ENCODE results near the gene TRAPPC6A.

The TRAPPC6A gene

DNA sequence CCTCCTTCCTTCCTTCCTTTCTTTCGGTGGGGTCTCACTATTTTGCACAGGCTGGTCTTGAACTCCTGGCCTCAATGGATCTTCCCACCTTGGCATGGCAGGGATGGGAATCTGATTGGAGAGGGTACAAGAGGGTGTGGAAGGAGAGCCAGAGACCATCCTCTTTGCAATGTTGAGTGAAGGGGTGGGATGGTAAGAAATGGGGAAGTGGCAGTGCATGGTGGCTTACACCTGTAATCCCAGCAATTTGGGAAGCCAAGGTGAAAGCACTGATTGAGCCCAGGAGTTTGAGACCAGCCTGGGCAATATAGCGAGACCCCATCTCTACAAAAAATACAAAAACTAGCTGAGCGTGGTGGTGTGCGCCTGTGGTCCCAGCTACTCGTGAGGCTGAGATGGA lies 6.1 kb upstream of the TRAPPC6A start:
- no peak for DNase-seq

DNA sequence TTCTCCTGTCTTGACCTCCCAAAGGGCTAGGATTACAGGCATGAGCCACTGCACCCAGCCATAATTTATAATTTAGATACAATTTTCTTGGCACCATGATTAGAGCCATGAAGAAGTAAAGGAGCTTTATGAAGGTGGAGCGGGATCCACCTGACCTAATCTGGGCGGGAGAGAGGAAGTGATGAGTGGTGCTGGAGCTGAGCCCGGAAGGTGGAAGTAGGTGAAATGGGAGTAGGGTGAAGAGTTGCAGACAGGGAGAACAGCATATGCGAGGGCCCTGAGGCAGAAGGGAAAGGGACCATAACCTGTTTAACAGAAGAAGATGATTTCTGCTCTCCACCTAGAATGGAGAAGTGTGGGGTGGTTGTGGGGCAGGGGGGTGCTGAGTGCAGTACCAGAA lies 4.7 kb upstream of the TRAPPC6A start:
- DNase-seq: peak in 1 of 2 donors; percentile 18

DNA sequence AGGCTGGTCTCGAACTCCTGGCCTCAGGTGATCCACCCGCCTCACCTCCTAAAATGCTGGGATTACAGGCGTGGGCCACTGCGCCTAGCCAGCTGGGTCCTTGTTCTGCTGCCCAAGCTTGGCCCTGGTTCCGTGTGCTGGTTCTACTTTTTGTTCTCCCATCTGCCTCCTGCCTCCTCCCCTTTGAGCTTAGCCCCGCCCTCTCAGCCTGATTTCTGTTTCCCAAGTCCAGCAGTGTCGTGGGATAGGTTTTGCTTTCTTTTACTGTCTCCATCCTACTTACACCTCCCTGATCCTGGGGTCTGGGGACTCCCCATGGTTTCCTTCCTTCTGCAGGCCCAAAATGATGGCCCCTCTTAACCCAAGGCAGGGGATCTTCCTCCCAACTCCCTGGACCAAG lies 2.9 kb upstream of the TRAPPC6A start:
- DNase-seq: peak in 1 of 2 donors; percentile 14

DNA sequence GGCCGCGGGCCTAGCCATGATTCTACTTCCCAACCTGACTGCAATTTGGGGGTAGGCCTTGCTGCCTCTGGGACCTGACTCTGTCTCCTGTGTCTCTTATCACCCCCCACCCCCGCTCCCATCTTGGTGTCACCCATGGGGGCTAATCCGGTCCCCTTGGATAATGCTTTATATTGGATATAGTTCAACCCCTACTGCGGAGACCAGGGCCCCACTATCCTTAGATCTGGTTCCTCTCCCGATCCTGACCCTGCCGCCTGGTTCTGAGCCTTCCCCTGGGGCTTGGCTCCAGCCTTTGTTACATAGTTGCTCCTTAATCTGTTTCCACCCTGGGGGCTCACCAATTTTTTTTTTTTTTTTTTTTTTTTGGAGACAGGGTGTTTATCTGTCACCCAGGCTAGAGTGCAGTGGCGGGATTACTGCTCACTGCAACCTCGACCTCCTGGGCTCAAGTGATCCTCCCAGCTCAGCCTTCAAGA lies 1.9 kb upstream of the TRAPPC6A start:
- DNase-seq: no peak

DNA sequence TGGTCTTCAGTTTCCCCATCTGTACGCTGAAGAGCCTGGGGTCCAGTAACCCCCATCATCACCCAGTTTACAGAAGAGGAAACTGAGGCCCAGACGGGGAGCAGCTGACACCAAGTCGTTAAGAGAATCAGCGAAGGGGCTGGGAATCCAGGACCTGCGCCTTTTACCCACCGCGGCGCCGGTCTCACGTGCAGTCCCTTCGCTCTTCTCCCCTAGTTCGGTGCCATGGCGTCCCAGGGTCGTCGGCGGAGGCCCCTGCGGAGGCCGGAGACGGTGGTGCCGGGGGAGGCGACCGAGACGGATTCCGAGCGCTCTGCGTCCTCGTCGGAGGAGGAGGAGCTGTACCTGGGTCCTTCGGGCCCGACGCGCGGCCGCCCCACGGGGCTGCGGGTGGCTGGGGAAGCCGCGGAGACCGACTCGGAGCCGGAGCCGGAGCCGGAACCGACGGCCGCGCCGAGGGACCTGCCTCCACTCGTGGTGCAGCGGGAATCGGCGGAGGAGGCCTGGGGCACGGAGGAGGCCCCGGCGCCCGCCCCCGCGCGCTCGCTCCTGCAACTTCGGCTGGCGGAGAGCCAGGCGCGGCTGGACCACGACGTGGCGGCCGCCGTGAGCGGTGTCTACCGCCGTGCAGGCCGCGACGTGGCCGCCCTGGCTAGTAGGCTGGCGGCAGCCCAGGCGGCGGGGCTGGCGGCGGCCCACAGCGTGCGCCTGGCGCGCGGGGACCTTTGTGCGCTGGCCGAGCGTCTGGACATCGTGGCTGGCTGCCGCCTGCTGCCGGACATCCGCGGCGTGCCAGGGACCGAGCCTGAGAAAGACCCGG lies 1.2 kb upstream of the TRAPPC6A start:
- DNase-seq: peak; percentile 19 to 65

DNA sequence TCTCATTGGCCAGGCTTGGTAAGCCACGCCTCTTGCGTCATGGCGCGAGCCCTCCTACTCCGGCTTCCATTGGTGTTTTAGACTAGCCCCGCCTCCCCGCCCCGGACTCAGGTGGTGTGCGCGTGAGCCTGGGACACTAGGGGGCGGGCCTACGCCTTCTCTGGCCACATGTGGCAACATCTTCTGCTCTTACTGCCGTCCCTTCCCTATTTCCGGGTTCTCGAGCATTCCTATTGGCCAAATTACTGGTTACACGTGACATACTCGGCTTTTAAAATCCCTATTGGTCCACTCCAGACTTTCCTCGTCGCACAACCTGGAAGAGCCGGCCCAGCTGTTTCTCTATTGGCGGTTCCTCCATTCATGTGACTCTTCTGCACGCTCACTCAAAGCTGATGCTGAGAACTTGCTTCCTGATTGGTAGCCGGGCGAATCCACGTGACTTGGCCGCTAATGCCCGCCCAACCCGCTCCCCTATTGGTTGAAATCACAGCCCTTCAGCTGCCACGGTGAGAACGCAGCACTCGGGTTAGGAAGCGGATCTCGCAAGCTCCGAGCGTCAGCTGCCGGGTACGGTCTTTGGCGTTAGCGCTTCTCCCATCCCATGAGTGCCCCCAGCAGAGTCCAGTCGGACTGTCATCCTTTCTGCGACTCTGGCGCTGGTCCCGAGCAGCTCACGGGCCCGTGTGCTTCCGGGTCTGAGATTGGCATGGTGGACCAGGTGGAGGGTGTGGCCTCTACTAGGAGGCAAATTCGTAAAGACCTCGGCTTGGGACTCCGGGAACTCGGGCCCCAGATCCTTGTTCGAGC lies 430 bp upstream of the TRAPPC6A start, which contains the start of gene BLOC1S3:
BLOC1S3 (plus strand) TSS at position 523 of the 810 bp plus-strand sequence. CDS start 513 bp downstream, outside the sequence.
- peak; percentile 100 for DNase-seq

DNA sequence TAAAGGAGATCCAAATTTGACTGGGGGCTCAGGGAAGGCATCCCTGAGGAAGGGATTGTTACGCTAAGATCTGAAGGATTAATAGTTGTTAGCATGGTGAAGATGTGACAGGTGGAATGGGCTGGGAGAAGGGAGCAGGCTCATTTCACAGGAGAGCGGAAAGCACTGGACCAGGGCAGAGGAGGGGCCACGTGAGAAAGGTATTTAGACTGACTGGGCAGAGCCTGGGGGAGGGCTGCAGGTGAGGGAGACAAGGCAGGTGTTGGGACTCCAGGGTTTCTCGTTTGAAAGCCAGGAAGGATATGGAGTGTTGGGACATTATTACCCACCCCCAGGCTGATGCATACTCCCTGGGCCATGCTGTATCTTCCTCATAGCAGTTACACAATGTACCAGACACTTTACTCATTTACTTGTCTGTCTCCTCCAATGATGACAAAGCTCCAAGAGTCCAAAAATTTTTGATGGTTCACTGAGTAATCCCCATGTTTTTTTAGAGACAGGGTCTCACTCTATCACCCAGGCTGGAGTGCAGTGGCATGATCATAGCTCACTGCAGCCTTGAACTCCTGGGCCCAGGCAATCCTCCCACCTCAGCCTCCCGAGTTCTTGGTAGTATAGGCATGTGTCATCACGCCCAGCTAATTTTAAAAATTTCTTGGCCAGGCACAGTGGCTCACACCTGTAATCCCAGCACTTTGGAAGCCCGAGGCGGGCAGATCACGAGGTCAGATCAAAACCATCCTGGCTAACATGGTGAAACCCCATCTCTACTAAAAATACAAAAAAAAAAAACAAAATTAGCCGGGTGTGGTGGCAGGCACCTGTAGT lies 2.3 kb downstream of the TRAPPC6A start:
- DNase-seq: peak; percentile 57 to 67

DNA sequence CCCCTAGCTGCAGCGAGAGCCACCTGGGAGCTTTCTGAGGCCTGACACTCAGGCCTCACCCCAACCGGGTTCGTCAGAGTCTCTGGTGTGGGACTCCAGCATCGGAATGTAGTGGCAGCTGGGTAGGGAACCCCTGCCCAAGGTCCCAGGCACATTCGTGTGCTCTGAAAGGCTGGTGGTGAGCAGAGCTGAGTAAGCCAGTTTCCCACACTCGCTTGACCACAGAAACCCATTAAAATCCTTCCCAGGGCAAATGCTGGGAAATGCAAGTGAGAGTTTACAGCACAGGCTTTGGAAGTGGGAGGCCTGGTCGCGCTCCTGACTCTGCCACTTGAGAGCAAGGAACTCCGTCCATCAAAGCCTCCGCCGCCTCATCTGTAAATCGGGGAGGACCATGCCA lies 4.2 kb downstream of the TRAPPC6A start:
- no peak for DNase-seq

DNA sequence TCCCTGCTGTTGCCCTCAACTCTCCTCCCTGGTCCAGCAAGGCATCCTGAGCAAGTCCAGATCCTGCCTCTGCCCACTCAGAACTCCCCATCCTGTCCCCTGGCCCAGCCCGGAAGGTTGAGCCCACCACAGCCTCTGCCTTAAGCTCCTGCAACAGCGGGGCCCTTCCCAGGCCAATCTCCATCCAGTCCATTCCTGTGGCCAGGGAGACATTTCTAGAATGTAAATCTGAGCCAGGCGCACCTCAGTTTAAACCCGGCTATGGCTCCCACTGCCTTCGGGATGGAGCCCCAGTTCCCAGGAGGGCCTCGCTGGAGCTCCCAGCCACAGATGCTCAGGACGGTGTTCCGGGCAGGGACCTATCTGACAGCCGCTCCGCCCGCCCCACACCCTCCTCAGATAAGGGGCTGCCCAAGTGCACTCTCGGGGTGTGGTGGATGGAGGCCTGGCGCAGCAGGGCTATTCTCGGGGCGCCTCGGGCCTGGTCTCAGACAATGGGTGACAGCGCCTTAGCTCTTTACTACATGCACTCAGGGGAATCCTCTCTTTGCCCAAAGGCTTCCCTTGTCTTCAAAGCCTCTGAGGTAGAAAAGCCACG lies 5.3 kb downstream of the TRAPPC6A start:
- DNase-seq: no peak

DNA sequence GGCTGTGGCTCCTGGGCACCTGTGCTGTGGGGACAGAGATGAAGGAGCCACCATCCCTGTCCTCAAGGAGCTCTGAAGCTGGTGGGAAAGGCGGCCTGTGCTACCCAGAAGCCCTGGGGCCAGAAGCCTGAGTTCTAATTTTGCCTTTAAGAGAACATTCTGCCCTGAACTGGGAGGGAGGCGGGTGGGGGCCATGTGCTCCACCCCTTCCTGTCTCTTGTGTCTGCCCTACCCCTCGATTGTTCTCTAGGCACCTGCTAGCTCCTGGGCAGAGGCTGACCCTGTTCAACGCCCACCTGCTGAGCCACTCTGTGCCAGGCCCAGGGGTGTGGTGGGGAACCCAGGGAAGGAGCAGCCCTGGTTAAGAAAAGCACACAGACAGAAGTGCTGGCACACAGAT lies 5.9 kb downstream of the TRAPPC6A start:
- no peak for DNase-seq

DNA sequence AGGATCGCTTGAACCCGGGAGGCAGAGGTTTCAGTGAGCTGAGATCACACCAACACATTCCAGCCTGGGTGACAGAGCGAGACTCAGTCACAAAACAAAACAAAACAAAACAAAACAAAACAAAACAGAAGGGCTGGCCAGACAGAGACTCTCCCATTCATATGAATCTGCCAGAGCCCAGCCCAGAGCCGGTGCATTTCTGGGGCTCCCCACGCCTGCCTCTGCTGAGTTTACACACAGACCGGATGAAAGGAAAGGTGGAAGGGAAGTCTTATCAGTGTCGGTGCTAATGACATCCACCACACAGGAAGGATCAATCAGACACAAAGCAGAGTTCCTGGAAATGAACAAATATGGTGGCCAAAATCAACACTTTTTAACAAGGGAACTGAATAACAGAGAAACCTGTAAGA lies 6.8 kb downstream of the TRAPPC6A start:
- DNase-seq: no peak

DNA sequence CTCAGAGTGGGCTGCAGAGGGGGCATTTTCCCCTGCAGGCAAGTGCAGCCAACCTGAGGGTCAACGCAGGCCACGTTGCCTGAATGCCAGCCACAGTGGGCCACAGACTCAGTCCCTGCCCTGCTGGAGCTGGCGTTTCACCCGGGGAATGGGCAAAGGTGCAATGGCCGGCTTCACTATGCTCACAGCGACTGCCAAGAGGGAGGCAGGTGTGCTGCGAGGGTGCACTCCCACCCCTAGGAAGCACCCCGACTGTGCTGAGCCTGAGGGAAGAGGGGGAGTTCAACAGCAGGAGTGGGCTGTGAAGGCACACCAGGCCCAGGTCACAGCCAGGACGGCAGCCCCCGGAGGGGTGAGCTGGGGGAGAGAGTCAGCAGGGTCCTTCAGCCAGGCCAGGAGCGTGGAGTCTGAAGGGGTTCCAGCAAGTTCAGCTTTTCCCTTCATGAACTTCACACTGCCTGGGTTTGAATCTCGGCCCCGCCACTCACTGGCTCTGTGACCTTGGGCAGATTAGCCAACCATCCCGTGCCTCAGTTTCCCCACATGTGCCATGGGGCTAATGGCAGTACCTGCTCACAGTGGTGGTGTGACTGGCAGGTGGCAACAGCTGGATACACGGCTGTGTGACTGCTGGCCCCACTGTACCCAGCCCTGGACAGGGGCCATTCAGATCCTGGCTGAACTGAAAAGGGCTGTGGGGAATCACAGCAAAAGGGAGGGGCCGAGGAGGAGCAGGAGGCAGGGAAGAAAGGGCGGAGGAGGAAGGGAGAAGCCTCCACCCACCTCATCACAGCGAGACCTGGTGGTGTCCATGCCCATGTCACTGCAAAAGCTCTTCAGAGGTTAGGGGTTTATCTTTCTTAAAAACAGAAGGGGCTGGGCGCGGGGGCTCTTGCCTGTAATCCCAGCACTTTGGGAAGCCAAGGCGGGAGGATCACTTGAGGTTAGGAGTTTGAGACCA lies 7.6 kb downstream of the TRAPPC6A start:
- no peak for DNase-seq

DNA sequence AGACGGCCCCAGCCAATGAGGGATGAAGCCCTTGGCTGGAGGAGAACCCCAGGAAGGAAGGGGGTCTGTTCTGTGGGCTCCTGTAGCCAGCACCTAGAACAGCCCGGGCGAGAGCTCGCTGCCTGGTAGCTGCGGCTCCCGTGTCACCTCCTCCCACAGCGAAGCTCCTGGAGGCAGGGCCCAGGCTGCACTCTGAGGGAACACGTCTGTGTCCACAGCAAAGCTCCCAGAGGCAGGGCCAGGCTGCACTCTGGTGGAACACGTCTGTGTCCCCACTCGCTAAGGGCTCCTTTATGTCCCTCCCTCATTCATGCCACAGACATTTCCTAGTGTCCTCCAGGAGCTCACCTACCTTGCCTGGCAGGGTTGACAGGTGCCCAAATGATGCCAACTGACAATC lies 8.4 kb downstream of the TRAPPC6A start:
- DNase-seq: no peak

DNA sequence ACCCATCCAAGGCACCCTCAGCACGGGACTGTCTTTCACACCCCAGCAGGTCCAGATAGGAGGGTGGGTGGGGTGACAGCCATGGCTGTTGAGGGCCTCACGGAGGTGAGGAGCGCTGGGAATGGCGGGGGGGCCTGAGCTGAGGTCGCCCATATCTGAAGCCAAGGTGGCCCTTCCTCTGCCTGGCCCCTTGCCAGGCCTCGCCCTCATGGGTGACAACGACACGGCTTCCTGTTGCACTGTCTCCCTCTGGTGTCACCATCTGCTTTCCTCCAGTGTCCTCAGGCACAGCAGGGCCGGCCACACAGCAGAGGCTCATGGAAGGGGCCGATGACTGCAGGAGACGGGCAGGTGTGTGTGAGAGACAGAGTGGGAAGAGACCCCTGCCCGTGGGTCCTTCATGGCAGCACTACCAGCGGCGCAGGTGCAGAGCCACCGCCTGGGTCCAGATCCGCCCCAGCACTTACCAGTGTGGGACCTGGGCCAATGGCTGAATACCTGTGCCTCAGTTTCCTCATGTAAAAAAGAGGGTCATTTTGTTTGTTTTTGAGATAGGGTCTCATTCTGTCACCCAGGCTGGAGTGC lies 9.2 kb downstream of the TRAPPC6A start:
- no peak for DNase-seq

DNA sequence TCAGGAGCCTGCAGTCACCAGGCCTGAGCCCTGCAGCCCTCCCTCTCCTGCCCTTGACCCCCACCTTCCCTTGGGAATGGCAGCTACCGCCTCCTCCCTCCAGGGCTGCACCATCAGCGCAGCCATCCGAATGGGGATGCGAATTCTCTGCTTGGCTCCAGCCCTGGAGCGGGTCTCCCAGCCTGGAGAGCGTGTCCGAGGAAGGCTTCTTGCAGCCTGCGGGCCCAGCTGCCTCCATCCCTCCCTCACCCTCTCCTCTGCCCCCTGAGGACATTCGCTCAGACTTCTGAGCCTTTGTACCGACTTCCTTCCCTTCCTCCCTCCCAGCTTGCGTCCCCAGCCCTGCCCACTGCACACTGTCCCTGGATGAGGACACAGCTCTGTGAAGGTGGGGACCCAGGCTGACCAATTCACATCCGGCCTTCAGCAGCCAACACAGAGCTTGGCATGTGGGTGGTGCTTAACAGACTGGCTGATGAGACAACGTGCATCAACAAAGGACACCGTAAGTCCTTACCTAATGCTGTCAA lies 11.2 kb downstream of the TRAPPC6A start:
- DNase-seq: no peak

DNA sequence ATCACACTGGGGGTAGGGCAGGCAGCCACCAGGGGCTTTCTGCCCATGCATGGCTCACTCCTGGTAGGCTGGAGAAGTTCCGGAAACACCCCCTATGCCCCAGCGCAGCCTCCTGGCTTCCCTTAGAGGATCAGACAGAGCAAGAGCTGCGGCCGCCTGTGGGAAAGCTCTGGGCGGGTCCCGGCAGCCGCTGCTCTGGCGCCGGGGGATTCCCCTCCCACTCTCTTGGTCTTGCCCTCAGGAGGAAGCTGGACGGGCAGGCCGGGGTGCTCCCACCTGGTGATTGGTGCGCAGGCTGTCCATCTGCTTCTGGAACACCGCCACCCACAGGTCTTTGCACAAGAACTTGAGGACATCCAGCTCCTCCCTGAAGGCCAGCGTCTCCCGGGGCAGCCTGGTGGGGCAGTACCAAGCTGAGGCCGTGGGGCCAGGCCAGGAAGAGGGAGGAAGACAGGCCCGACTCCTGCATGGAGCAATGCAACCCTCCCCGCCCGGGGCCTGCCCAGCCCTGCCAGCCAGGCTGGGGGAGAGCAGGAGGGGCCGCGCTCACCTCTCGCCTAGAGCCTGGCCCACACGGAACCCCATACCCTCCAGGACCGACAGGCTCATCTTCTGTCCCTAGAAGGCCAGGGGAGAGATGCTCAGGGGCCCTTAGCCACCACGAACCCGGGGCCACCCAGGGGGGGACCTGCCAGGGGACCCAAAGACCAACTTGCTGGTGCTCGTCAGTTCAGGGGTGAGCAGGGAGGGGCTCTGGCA lies 13.3 kb downstream of the TRAPPC6A start:
- DNase-seq: peak; percentile 84 to 95

DNA sequence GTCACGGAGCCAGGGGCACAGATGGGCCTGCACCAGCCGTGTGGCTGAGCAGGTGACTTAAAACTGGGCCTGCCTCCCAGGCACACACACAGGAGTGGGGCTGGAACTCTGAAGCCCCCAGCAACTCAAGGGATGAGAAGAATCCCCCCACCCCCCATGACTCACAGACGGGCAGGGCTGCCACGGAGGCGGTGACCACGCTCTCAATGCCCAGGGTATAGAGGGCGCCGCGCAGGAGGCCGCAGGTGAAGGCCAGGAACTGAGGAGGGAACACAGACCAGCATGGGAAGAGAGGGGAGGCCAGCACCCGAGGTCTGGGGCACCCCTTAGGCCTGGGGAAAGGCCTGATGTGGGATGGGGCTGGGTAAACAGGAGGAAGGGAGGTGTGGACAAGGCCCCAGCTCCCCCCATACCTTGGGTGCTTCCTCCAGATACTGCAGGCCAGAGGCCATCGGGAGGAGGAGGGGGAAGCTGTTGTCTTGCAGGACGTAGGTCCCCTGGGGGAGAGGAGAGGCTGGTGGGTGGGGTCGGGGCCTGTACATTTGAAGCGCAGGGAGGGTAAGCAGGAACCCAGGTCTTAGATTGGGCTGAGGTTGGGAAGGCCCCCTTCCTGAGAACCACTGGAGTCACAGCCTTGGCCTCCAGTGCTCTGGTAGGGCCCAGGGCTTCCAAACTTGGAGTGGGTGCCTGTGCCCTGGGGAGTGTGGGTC lies 14.1 kb downstream of the TRAPPC6A start:
- DNase-seq: no peak

DNA sequence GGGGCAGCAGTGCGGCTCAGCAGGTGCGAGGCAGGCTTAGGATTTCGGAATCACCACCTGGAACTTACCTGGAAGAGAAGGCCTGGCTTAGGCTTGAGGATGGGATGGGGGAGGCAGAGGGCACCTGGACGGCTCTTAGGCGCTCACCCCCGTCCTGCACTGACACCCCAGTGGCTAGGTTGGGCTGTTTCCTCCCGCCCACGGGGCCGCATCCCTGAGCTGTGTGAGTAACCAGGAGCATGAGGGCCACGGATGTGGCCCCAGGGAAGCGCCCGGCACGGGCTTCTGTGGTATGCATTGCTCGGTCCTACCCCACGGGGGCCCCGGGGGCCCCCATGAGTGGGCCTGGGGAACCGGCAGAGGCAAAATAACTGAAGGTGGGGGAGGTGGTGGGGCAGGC lies 14.9 kb downstream of the TRAPPC6A start:
- no peak for DNase-seq

DNA sequence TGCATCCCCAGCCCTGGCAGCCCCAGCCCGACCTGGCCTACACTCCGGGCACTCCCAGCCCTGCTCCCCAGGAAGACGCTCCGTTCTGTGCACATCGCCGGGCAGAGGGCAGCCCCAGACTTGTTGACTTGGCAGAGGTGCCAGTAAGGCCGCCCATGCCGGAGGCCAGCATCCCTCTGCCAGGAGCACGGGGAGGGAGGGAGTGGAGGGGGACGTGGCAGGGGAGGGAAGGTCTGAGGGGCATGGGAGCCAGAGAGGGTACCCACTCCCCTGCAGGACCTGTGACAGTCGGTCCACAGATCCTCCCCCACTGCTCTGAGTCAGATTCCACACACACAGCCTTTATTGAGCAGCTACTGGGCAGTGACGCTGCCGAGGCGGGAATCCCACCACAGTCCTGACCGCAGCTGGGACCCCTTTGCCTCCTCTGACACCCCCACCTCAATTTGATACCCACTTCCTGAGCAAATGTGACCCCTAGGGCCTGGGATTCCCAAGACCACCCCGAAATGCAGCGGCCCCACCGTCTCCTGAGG lies 15.4 kb downstream of the TRAPPC6A start:
- DNase-seq: no peak
